Measurements from ENCODE around the gene DDIT4. TPM values are rescaled to one million over a fixed set of nuclear protein-coding genes. Genes with fewer than 3 reads are reported as not detected.
"Not testable (repeated sequence)": the region's sequence is repeated elsewhere in the genome, so short reads cannot be mapped to it uniquely, and the experiment has no call there.

The DDIT4 gene
- total and polyA plus RNA-seq, 3 experiments from 2014 or later: 144 to 183 (median 156) TPM

DNA sequence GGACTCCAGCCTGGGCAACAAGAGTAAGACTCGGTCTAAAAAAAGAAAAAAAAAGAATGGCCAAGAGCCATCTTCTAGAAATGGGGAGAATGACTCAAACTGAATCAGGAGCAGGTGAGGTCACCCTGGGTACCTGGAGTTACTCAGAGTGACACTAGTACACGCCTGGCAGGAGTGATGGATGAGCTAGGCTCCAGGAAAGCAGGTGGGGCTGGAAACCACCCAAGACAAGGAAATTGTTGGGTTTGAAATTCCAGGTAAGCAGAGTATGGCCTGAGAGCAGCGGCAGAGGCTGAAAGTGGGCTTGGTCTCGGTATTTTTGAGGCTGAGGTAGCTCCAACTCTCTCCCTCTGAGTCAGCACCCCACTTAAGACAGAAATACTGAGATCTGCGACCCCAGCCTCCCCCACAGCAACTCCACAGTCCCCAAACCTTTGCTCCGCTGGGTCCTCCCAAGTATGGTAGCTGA, 18.5 kb downstream of the DDIT4 start:
- Mint-ChIP-seq H3K36me3 (no peaks in the 10 kb centered on the region), H3K4me3 (no peak overlapping the region), H3K27me3 (peaks cover 0 to 5% of the 10 kb centered on the region in 2 donors), H3K4me1 (peaks cover 40 to 62% (median 56%) of the 10 kb centered on the region in 3 donors), H3K27ac (peak overlapping the region; percentile 44 to 94 (median 76)), H3K9me3 (peaks cover 0 to under 1% (median 0%) of the 10 kb centered on the region in 5 donors)
- Histone ChIP-seq H3K4me3 (ENCODE audit: low read length) (no peak overlapping the region), H3K4me1 (ENCODE audit: insufficient read depth, low read length) (peaks cover 62% of the 10 kb centered on the region), H3K27me3 (ENCODE audit: insufficient read depth, low read length, poor library complexity, severe bottlenecking) (no peaks in the 10 kb centered on the region), H3K27ac (ENCODE audit: low read depth, low read length) (no peak overlapping the region), H3K9me3 (ENCODE audit: low read length) (no peaks in the 10 kb centered on the region), H3K36me3 (ENCODE audit: insufficient read depth, low read length) (no peaks in the 10 kb centered on the region)
- no peak for DNase-seq
- POLR2A ChIA-PET: interaction anchor here (0.5 to 1.0 kb wide), 3 partner anchors 8 to 41 kb away, joined by 3 to 4 read pairs (median 3); no protein-coding TSS in a partner anchor
- CTCF ChIA-PET: interaction anchor here (0.8 to 6.8 kb wide), 2 partner anchors 18 to 45 kb away, joined by 3 to 43 read pairs; partner anchors contain the start of gene DDIT4

GRCh38 chr10:72295330-72295910, 21.7 kb downstream of the DDIT4 start:
- CTCF ChIA-PET: interaction anchor here (0.9 to 6.8 kb wide), 2 partner anchors 21 to 28 kb away, joined by 3 to 43 read pairs; partner anchors contain the start of gene DDIT4
- H3K4me1 ChIP-seq (ENCODE audit: insufficient read depth, low read length): peaks cover 80% of the 10 kb centered on the region

DNA sequence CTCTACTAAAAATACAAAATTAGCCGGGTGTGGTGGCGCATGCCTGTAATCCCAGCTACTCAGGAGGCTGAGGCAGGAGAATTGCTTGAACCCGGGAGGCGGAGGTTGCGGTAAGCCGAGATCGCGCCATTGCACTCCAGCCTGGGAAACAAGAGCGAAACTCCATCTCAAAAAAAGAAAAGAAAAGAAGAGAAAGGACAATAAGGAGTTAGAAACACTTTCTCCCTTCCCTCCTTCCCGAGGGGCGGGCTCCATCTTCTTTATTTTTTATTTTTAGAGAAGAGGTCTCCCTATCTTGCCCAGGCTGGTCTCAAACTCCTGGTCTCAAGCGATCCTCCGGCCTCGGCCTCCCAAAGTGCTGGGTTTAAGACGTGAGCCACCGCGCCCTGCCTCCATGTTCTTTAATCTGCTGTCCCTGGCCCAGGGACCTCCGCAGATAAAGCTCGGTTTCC, 23.1 kb downstream of the DDIT4 start:
- DNase-seq; H3K9me3 Mint-ChIP-seq; H3K36me3 ChIP-seq (ENCODE audit: insufficient read depth, low read length); H3K27me3 ChIP-seq (ENCODE audit: insufficient read depth, low read length, poor library complexity, severe bottlenecking); H3K9me3 ChIP-seq (ENCODE audit: low read length); H3K27me3 Mint-ChIP-seq; H3K36me3 Mint-ChIP-seq: not testable (repeated sequence)
- Histone ChIP-seq H3K4me3 (ENCODE audit: low read length) (peak overlapping the region; percentile 24), H3K27ac (ENCODE audit: low read depth, low read length) (peak overlapping the region; percentile 98), H3K4me1 (ENCODE audit: insufficient read depth, low read length) (peaks cover 67% of the 10 kb centered on the region)
- Mint-ChIP-seq H3K4me1 (peaks cover 44 to 73% (median 54%) of the 10 kb centered on the region in 3 donors), H3K27ac (peak overlapping the region; percentile 97 to 100 (median 99)), H3K4me3 (peak overlapping the region; percentile 76 to 89 (median 85))
- ChIA-PET CTCF (interaction anchor here (0.5 to 1.8 kb wide), 15 partner anchors 11 to 248 kb away, joined by 3 to 13 read pairs (median 5); partner anchors contain the start of gene SPOCK2), POLR2A (interaction anchor here (0.5 to 2.3 kb wide), 15 partner anchors 20 to 1463 kb away, joined by 3 to 30 read pairs (median 5); partner anchors contain the start of genes ANAPC16, ASCC1 and DDIT4)

More at GRCh38 chr10:72295330-72295910, 21.7 kb downstream of the DDIT4 start:
- POLR2A ChIA-PET: no interaction called here
- Mint-ChIP-seq H3K9me3 (peaks cover 0 to 2% (median 0%) of the 10 kb centered on the region in 5 donors), H3K27me3 (peaks cover 0 to 6% of the 10 kb centered on the region in 2 donors), H3K4me3 (peak overlapping the region in 3 of 7 donors; percentile 6 to 67 (median 31)), H3K4me1 (peaks cover 49 to 78% (median 60%) of the 10 kb centered on the region in 3 donors), H3K27ac (peak overlapping the region; percentile 72 to 100 (median 98)), H3K36me3 (no peaks in the 10 kb centered on the region)
- H3K27me3 ChIP-seq (ENCODE audit: insufficient read depth, low read length, poor library complexity, severe bottlenecking): no peaks in the 10 kb centered on the region
- H3K4me3 ChIP-seq (ENCODE audit: low read length): no peak overlapping the region
- no peak overlapping the region for H3K27ac ChIP-seq (ENCODE audit: low read depth, low read length)
- no peaks in the 10 kb centered on the region for H3K9me3 ChIP-seq (ENCODE audit: low read length)
- DNase-seq: no peak
- H3K36me3 ChIP-seq (ENCODE audit: insufficient read depth, low read length): no peaks in the 10 kb centered on the region

DNA sequence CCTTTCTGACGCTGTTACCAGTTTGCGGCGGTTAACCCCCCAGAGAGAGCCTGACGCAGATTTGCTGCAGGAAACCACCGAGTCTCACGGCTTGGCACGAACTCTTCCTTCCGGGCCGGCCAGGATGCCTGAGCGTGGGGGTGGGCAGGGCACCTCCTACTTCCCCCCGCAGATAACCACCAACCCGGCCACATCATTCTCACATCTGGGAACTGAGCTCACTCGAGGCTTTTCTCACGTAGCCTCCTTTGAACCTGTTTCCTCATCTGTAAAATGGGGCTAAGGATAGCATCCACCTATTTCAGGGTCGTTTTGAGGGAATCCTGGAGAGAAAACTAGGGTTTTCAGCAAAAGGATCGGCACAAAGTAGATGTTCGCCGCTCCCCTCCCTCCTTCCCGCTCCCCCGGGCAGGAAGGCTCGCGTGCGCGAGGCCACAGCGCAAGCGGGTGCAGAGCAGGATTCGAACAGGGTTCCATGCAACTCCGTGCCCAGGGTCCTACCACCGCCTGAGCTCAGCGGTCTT, 23.6 kb downstream of the DDIT4 start:
- H3K27ac Mint-ChIP-seq: peak overlapping the region; percentile 97 to 100 (median 99)
- peak; percentile 90 to 99 (median 98) for DNase-seq
- H3K36me3 ChIP-seq (ENCODE audit: insufficient read depth, low read length): no peaks in the 10 kb centered on the region
- H3K36me3 Mint-ChIP-seq: no peaks in the 10 kb centered on the region
- peaks cover 42 to 68% (median 49%) of the 10 kb centered on the region in 3 donors for H3K4me1 Mint-ChIP-seq
- ChIA-PET POLR2A (interaction anchor here (0.5 to 2.3 kb wide), 16 partner anchors 18 to 1462 kb away, joined by 3 to 30 read pairs (median 4); partner anchors contain the start of genes ANAPC16, ASCC1 and DDIT4), CTCF (interaction anchor here (0.5 to 1.8 kb wide), 15 partner anchors 11 to 248 kb away, joined by 3 to 13 read pairs (median 5); partner anchors contain the start of gene SPOCK2)
- peak overlapping the region; percentile 76 to 89 (median 85) for H3K4me3 Mint-ChIP-seq
- H3K27me3 Mint-ChIP-seq: peaks cover 0 to 6% of the 10 kb centered on the region in 2 donors
- peaks cover 62% of the 10 kb centered on the region for H3K4me1 ChIP-seq (ENCODE audit: insufficient read depth, low read length)
- no peaks in the 10 kb centered on the region for H3K27me3 ChIP-seq (ENCODE audit: insufficient read depth, low read length, poor library complexity, severe bottlenecking)
- H3K4me3 ChIP-seq (ENCODE audit: low read length): peak overlapping the region; percentile 57
- H3K9me3 ChIP-seq (ENCODE audit: low read length): no peaks in the 10 kb centered on the region
- H3K27ac ChIP-seq (ENCODE audit: low read depth, low read length): peak overlapping the region; percentile 98
- peaks cover 0 to 2% (median 0%) of the 10 kb centered on the region in 5 donors for H3K9me3 Mint-ChIP-seq

DNA sequence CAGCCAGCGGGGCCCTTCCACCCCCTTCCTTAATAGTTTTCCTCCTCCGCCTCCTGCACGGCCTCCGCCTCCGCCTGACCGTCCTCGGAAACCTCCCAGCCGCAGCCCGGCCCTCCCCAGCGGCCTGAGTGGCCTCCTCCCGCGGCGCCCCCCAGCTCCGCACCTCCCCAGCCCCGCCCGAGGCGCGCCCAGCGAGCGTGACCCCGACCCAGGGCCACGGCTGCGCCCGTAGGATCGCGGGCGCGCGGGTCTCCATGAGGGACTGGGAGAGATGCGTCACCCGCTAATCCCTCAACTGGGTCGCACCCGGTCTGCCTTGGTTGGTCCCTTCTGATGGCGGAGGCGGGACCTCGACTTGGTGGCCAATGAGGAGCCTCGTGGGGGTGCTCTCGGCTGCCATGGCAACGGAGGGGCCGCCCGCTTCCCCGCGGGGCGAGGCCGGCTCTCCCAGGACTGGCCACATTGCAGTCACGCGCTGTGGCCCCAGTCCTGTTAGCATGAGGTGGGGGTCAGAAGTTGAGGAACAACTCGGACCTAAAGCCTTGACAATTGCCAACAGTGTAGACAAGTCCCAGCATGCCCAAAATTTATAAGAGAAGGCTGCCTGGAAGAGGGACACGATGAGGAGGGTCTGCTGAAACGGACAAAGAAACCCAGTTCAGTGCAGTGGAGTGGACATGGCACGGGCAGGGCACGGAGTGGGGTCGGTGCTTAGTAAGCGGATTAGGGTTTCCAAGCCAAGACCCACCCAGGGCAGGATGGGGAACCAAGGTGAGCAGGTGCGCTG, 24.3 kb downstream of the DDIT4 start:
- Histone ChIP-seq H3K4me3 (ENCODE audit: low read length) (peak overlapping the region; percentile 57), H3K27ac (ENCODE audit: low read depth, low read length) (peak overlapping the region; percentile 98), H3K4me1 (ENCODE audit: insufficient read depth, low read length) (peaks cover 56% of the 10 kb centered on the region), H3K36me3 (ENCODE audit: insufficient read depth, low read length) (no peaks in the 10 kb centered on the region), H3K9me3 (ENCODE audit: low read length) (no peaks in the 10 kb centered on the region), H3K27me3 (ENCODE audit: insufficient read depth, low read length, poor library complexity, severe bottlenecking) (no peaks in the 10 kb centered on the region)
- CTCF ChIA-PET: interaction anchor here (1.0 to 1.8 kb wide), 13 partner anchors 10 to 249 kb away, joined by 3 to 13 read pairs (median 5); no protein-coding TSS in a partner anchor
- peaks cover 0 to 4% of the 10 kb centered on the region in 2 donors for H3K27me3 Mint-ChIP-seq
- H3K4me1 Mint-ChIP-seq: peaks cover 36 to 62% (median 43%) of the 10 kb centered on the region in 3 donors
- peak overlapping the region; percentile 97 to 100 (median 99) for H3K27ac Mint-ChIP-seq
- peak; percentile 72 to 94 (median 87) for DNase-seq
- peak overlapping the region; percentile 76 to 89 (median 85) for H3K4me3 Mint-ChIP-seq
- POLR2A ChIA-PET: interaction anchor here (0.7 to 2.3 kb wide), 14 partner anchors 17 to 1419 kb away, joined by 3 to 30 read pairs (median 6); partner anchors contain the start of genes ANAPC16, ASCC1 and DDIT4
- no peaks in the 10 kb centered on the region for H3K36me3 Mint-ChIP-seq
- peaks cover 0 to 2% (median 0%) of the 10 kb centered on the region in 5 donors for H3K9me3 Mint-ChIP-seq

DNA sequence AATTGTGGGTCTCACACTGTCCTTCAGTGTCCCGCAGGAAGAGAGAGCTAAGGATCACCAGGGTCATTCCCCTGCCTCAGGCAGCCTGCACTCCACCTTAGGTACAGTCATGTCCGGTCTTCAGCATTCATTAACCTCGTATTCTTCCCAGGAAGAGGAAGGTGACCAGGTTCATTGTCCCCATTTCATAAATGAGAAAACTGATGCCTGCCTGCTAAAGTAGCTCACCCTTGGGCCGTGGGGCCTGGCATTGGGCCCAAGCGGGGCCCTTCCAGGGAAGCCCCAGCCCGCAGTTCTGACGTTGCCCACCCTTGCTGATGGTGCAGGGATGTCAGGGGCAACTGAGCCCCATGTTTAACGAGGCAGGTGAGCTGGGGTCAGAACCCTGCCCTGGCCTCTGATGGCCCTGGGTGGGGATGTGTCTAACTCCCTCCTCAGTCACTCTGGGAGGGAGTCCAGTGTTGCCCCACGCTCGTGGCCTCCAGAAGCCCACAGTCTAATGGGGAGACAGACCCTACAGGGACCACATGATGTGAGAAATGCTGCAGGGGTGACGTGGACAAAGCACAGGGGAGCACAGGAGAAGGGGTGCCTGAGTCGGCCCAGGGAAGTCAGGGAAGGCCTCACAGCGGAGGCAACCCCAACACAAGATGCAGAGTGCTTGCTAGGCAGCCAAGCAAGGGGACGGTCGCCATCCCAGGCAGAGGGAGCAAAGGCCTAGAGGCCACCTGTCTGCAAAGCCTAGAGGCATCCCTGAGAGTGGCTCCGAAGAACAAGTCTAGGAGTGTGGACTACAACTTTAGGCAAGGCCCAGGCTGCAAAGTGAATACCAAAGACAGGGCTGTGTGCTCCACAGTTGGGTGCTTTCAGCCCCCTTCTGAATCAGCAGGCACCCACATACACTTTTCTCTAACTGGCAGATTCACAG, 25.1 kb downstream of the DDIT4 start:
- H3K27me3 Mint-ChIP-seq: peaks cover 0 to 4% of the 10 kb centered on the region in 2 donors
- peak overlapping the region in 4 of 7 donors; percentile 82 to 87 (median 85) for H3K4me3 Mint-ChIP-seq
- peak overlapping the region; percentile 97 to 100 (median 99) for H3K27ac Mint-ChIP-seq
- H3K4me1 ChIP-seq (ENCODE audit: insufficient read depth, low read length): peaks cover 49% of the 10 kb centered on the region
- peaks cover 0 to 2% (median 0%) of the 10 kb centered on the region in 5 donors for H3K9me3 Mint-ChIP-seq
- peaks cover 36 to 61% (median 44%) of the 10 kb centered on the region in 3 donors for H3K4me1 Mint-ChIP-seq
- H3K36me3 ChIP-seq (ENCODE audit: insufficient read depth, low read length): no peaks in the 10 kb centered on the region
- no peak for DNase-seq
- ChIA-PET CTCF (no interaction called here), POLR2A (interaction anchor here (0.6 to 0.7 kb wide), 2 partner anchors 82 to 1419 kb away, joined by 3 read pairs; no protein-coding TSS in a partner anchor)
- H3K27ac ChIP-seq (ENCODE audit: low read depth, low read length): peak overlapping the region; percentile 98
- H3K27me3 ChIP-seq (ENCODE audit: insufficient read depth, low read length, poor library complexity, severe bottlenecking): no peaks in the 10 kb centered on the region
- H3K4me3 ChIP-seq (ENCODE audit: low read length): no peak overlapping the region
- no peaks in the 10 kb centered on the region for H3K36me3 Mint-ChIP-seq
- H3K9me3 ChIP-seq (ENCODE audit: low read length): no peaks in the 10 kb centered on the region

All from CD8-positive, alpha-beta memory T cell (primary cell).